ENCODE measurements around the gene SLC12A8.

DNA sequence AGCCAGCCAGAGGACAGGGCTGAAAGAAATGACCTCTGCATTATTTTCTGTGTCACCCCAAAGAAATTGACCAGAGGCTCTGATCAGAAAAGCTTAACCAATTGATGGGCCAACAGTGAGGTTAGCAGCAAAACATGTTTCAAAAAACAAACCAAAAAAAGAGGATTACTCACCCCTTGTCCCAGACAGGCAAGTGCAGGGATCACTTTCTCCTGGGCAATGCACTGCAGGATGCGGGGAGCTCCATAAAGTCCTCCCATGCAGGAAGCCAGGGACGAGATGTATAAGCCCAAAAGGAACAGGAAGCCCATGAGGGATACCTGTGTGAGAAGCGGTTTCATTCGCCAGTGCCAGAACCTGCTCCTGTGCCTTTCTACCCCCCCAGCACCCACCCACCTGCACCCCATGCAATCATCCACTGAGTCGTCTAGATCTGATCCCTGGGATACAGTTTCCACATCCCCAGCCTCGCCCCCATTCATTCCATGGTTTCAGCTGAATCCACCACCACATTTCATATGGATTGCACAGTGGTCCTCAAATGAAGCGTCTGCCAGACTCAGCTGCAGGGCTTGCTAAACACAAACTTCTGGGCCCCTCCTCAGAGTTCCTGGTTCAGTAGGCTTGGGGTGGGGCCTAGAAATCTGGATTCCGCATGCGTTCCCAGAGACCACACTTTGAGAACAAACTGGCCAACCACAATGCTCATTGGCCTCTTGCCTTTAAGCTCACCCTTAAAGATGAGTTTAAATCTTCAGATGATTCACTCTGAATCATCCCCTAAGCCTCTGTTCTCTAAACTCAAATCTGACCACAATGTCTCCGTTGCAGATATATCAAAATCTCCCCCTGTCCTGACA is 102.3 kb downstream of the SLC12A8 start:
- TF ChIP-seq, protein P1, sequence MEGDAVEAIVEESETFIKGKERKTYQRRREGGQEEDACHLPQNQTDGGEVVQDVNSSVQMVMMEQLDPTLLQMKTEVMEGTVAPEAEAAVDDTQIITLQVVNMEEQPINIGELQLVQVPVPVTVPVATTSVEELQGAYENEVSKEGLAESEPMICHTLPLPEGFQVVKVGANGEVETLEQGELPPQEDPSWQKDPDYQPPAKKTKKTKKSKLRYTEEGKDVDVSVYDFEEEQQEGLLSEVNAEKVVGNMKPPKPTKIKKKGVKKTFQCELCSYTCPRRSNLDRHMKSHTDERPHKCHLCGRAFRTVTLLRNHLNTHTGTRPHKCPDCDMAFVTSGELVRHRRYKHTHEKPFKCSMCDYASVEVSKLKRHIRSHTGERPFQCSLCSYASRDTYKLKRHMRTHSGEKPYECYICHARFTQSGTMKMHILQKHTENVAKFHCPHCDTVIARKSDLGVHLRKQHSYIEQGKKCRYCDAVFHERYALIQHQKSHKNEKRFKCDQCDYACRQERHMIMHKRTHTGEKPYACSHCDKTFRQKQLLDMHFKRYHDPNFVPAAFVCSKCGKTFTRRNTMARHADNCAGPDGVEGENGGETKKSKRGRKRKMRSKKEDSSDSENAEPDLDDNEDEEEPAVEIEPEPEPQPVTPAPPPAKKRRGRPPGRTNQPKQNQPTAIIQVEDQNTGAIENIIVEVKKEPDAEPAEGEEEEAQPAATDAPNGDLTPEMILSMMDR (IDR thresholded peaks at IDR 0.05) = no peak
- TF ChIP-seq POLR2A (IDR thresholded peaks at IDR 0.05) = no peak
